HPDE6-E6E7 (cell line): Measurements from ENCODE around the gene GPRIN2.
"Not testable (repeated sequence)": the region's sequence is repeated elsewhere in the genome, so short reads cannot be mapped to it uniquely, and the experiment has no call there.

Source experiments
- DNase-seq: peaks from one replicate; pipeline ENCODE4 v3.0.0; 2011; ENCODE audit warnings: missing footprints; ENCODE audit errors: extremely low spot score

GPRIN2 gene

DNA sequence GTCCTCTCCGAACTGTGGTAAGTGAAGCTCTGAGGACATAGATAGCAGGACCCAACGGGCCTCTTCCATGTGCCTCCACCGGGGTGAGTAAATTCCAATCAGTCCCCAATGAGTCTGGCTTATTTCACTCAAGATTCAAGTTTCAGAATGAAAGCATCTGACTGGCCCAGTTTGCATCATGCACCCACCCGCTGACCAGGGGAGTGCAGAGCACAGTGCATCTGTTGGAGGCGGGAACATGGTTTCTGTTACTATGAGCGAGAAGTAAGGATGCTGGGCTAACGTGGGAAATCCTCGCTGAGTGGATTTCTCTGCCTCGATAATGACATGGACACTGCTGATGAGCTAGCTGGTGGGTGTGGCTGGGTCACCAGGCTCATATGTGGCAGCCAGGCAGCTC is 10.7 kb upstream of the GPRIN2 start:
- DNase-seq: not testable (repeated sequence)

DNA sequence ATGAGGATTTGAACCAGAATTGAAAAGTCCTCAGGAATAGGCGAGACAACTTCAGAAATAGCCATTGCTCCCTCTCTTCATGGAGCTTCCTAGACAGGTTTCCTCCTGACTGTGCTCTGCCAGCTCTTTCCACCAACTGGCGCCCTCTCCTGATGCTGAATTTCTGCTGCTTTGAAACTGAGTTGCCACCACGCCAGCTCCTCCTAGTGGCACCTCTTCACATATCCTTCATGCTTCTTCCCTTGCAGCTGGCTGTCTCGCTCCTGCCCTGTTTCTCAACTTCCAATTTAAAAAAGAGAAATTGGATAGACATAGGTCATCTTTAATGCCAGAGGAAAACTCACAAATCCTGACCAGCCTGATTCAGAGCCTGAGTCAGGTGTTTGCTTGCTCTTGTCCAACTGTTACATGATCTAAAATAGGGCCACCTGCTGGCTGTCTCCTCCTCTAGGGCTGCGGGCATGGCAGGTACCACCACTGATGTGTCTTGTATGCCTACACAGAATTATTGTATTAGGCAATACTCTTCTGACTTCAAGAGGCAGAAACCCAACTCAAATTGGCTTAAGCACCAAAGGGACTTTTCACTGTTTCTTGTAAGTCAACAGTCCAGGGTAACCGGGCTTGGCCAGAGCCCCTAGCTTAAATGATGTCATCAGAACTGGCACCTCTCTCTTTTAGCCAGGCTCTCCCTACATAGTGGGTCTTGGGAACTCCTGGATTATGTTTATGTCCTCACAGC is 9.3 kb upstream of the GPRIN2 start:
- not testable (repeated sequence) for DNase-seq

DNA sequence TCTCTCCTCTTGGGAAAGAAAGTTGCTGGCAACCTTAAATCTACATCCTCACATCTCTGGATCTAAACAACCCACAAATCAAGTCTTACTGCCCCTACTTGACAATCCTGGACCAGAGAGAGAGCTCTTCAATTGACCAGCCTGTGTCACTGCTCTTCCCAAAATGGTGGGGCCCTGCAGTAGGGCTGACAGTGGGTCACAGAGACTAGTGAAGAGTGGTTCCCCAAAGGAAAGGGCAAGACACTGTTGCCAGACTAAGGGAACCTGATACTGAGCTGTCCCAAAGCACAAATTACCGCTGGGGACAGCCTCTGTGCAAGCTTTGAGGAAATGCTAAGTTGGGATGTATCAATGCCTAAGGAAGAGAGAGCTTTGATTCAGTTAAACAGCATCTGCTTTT is 4.5 kb upstream of the GPRIN2 start:
- no peak for DNase-seq

DNA sequence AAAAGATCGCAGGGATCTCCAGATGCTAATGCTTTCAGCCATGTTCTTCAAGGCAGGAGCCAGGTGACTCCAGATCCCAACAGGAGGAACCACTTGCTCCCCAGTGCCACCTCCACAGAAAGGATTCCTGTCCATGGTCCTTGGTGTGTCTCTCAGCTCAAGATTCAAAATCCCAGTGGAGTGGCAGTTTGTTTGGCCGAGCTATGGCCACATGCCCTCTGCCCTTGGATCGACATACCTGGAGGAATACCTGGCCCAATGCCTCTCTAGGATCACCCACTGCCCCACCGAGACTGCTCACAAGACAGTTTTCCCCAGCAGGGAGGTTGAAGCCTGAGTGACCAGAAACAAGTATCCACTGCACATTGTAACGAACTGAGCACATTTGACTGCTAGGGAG is 3.9 kb upstream of the GPRIN2 start:
- no peak for DNase-seq

DNA sequence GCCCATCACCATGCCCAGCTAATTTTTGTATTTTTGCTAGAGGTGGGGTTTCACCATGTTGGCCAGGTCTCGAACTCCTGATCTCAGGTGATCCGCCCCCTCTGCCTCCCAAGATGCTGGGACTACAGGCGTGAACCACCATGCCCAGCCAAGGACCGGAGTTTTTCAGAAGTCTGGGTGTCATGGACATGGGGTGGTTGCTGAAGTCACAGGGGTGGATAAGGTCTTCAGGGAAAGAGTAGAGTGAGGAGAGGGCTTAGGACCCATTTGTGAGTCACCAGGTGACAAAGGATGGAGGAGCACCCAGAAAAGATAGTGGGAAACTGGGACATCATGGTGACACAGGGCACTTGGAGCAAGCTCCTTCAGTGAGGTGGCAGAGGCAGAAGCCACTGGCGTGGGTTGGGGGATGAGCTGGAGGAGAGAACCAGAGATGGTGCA is 2.8 kb upstream of the GPRIN2 start:
- DNase-seq: no peak

DNA sequence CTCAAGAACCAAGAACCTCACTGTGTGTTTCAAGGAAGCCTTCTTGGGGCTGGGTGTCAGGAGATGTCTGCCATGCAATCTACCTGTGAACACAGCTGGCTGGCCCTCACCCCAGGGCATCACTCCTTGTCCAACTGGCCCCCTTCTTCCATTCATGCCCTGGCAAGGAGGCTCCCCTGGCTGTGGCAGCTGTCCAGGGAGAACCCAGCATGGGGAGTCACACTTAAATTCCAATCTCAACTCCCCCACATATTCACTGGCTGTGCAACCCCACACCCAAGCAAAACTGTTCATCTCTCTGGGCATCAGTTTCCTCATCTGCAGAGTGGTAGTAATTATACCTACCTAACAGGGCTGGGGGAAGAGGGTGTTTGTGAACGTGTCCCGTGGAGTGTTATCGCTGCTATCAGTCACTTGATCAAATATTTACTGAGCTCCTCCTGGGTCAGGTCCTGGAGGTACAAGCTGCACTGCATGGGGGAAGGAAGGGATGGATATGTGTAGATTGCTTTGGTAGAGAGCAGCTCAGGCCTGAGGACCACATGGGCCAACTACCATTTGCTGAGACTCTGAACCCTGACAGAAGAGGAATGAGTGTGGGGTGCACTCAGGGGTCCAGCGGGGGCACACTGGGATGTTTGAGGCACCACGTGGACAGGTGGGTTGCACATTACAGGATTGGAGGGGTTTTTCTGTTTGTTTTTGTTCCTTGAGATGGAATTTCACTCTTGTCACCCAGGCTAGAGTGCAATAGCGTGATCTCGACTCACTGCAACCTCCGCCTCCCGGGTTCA is 2.1 kb upstream of the GPRIN2 start:
- no peak for DNase-seq

DNA sequence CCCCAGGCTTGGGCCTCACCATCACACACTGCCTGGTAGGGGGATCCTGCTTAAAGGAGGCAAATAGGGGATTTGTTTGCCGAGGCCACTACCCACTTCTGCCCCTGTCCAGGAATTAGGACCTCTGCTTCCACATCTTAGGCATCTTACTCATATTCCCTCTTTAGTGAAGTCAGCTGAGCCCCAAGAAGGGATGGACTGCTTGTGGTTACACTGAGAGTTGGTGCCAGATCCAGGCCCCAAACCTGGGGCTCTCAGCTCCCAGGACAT is 1.6 kb upstream of the GPRIN2 start:
- no peak for DNase-seq

DNA sequence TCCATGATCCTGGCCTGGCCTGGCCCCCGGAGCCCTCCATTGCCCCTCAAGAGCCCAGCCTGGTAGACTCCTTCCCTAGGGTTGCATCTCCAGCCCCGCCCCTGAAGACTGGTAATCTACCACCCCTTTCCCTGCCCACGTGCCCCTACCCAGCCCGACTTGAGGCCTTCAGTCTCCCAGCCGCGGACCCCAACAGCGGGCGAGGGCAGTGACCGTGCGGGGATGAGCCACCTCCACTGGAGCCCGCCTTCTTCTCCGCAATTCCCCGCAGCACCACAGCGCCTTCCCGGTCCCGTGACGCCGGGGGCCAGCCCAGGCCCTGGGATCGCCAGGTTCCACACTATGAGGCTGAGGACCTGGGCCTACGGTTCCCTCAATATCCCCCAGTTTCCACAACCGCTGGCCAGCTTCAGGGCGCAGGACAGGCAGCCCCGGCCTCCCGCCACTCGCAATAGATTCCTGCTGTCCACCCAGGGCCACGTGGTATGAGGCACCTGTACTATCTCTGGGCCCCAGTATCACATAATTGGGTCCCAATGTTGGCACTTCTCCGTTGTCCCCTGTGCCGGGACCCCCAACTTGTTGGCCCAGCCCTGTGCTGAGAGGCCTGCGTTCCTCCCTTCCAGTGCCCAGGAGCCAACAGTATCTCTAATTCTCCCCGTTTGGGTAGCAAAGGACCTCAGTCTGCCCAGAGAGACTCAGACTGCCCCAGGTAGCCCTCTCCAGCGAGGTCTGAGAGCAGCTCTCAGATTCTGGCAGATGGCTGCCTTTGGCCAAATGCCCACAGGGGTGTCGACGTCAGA is 1.1 kb upstream of the GPRIN2 start:
- DNase-seq: no peak

DNA sequence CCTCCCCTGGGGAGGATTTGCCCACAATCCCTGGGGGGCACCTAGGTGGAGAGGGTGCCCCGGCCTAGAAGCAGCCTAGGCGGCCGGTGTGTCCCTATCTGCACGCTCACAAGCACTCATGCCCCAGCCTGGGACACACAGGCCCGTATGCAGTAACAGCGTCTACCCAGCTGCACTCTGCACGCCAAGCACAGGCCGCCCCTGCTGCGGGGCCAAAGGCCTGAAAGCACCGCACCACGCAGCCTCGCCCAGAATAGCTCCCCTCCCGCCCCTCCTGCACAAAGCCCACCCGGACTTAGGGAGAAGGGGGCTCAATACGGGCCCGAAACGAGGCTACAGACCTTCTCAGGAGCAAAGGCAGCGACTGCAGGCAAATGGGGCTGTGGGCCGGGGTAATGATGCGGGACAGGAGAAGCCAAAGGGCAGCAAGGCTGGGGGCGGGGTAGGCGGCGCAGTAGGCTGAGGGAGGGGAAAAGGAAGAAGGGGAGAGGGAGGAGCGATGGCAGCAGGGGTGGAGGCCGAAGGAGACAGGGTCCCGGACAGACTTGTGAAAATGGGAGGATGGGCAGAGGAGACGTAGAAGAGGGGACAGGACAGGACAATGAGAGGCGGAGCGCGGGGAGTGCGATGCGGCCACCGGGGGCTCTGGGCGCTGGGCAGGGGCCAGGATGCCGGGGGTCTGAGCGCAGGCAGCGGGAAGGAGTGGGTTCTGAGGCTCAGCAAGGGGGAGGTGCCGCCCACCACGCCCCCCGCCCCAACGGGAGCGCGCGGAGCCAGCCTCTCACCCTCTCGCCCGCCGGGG is 544 bp downstream of the GPRIN2 start:
- no peak for DNase-seq

DNA sequence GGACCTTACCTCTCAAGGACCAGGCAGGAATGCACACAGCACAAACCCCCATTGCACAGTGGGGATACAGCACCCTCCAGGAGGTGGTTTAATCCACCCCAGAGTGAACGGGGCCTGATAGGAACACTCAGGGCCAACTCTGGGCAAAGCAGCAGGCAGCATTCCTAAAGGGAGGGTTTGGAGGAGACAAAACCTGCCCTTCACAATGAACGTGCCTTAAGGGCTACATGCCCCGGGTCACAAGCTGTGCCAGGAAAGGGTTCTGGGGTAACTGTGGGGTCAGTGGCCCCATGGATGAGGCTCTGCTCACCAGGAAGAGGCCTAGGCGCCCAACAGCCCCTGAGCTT is 1.1 kb downstream of the GPRIN2 start:
- DNase-seq: no peak

DNA sequence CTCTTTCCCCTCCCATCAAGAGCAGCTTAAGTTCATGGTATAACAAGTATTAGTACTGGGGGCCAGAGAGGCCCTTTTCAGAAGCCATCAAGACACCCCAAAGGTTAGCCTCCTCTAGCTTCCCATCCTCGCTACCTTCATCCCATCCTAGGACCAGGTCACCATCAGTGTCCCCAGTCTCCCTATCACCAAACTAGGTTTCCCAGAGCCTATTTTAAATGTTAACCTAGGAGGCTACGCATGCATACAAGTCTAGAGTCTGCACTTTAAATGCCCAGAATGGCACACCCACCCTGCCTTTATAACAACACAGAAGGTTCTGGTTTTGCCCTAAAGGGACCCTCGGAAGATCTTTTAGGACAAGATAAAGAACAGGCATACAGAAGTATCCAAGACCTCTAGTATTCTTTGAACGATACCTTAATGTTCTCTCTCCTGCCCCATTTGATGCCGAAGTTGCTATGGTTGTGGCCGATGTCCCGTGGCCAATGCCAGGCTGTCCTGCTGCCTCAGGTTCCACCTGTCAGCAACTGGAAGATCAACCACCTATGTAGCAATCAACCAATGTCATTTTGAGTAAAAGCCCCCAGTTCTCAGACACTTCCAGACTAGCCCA is 2.2 kb downstream of the GPRIN2 start:
- no peak for DNase-seq

DNA sequence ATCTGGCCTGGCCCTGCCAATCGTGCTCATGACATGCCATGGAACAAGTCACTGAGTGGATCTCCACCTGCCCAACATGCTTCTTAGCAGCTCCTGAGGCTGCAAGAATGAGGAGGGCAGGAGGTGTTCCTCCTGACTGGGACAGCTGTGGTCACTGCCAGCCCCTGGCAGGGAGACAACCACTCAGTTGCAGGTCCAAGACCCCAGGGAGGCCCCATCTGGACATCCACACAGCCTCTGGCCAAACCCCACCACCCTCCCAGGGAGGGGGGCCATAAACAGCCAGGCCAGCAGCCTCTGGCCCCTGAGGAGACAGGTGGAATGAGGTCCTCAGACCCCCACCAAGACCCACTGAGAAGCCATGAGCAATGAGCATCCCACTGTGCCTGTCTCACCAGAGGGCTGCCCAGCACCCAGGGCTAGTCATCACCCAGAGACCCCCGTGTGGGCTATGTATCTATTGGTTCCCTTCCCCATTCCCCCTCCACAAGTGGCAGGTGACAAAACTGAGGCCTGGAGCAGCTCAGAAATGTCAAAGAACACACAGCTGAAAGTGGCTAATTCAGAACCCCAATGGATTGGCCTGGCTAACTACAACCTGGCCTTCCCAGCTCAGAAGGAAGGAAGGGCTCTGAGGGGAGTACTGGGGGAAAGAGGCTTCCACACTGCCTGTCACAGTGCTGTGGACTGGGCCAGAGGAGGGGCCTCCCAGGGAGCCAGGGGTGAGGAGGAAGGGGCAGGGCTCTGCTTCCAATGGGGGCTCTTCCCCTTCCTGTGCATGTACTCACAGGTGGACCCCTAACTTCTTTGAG is 3.0 kb downstream of the GPRIN2 start:
- DNase-seq: no peak

DNA sequence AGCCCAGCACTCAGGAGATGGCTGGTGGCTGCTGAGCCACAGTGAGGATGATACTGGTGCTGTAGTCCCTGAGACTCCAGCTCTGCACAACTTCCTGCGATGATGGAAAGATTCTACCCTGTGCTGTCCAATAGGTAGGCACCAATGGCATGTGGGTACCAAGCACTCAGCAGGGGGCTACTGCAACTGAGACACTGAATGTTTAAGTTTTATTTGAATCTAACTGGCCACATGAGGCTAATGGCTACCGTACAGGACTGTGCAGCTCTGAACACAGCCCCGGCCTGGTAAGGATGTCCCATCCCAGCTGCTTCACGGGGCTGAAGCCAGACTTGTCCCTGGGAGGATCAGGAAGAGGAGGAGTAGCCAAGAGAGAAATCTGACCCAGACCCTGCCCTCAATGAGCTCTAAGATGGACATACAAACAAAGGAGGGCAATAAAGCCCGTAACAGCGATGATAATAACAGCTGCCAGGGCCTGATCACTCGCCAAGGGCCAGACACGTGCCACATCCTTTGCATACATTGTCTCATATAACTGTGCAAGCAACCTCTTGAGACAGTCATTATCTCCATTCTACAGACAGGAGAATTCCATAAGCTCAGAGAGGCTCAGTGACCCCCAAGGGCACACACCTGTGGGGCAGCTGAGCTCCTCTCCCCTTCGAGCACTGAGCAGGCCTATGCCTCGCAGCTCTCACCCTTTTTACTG is 3.8 kb downstream of the GPRIN2 start:
- DNase-seq: no peak

DNA sequence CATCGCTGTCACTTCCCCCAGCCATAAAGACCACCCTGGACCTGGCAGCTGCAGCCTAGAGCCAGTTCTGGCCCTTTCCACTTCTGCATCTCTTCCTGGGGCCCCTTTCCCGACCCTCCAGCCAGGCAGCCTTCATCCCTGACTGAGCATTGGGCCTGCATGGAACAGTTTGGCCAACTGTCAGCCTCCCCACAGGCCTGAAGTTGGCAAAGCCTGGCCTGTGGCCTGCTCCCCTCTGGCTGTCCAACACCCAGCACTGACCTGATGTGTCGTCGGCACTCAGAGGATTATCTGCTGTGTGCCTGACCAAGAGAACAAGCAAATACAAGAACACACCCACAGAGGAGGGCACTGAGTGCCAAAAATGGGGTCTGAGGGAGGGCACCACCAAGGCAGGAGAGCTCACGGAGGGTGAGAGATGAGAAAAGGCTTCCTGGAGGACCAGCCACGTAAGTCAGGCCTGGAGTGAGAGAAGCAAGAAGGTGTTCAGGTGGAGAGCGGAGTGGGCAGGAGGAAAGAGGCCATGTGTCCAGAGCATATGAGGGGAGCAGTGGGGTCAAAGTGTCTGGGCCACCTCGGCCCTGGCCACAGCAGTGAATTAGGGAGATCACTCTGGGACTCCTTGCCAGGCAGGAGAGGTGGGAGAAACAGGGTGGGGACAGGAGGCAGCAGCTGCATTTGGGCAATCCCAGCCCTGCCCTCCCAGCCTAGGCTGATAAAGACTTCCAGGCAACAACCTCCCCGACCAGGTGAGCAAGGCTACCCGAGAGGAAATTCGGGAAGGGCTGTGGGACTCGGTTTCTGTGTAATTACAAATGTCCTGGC is 4.5 kb downstream of the GPRIN2 start:
- DNase-seq: no peak

DNA sequence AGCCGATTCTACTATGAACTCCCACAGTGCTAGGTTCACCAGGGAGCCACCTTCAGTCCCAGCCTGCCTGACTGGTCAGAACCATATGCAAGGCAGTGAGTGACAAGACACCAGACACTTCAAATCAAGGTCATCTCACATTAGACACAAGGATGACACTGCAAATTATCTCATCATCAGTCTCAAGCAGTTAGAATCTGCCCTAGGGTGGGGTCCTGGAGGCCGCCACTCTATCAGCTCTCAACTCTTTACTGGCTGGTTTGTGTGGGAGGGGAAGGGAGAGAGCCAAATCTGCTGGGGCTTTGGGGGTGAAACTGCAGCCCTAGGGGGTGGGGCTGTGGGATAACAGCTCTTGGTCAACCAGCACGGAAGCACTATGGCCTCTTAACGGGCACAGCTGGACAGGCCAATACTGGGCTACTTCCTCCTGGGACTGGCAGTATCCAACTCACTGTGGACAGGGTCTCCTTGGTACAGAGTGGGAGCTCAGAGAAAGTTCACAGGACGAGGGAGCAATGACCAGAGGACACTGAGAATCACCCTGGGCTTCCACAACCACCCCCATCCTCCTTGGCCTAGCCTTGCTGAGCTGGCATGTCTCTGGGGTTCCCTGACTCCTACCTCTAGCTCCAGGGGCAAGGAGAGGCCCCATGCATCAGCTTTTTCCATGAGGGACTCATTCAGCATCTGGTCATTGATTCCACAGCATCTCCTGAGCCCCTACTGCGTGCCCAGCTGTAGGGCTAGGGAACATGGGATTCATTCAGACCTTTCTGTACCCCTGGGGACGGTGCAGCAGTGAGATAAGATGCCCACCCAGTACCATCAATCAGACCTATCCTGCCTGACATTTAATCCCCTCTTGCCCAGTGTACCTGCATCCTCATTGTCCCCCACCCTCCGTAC is 5.4 kb downstream of the GPRIN2 start:
- no peak for DNase-seq

DNA sequence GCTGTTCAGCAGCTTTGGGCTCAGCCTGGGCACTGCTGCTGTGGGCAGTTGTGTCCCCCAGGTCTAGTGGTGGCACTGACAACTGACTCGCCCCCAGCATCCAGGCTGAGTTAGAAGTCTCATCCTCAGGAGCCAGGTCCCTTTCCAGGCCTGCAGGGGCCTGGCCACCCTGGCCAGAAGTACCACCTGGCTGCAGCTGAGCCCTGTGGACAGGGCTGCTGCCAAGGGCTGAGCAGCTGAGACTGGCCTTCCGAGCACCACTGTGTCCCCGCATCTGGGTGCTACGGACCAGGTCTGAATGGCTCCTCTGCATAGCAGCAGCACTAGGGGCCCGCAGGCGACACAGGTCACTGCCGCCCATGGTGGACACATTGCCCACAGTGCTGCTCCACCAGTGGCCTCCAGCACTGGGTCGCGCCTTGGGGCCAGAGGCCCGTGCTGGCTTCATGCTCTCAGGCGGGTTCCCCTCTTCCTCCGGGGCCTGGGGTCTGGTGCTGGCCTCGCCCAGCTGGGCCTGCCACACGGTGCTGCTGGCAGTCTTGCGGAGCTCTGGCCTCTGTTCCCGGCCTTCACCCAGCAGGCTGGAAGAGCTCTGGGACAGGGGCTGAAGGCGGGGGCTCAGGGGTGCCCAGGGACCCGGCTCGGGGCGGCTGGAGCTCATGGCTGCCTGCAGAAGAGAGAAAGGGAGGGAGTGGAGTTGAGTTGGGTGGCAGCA is 6.2 kb downstream of the GPRIN2 start:
- DNase-seq: no peak
